Prostate gland (tissue), 2 donors: Measurements from ENCODE around the gene TCF15.

ENCODE experiments used
- POLR2A ChIP-seq: fragments of 450-650 bp; IDR thresholded peaks from one replicate; pipeline ENCODE4 v1.6.1; 2016; ENCODE audit warnings: antibody characterized with exemption, mild to moderate bottlenecking
- TF ChIP-seq, protein P1 (sequence below), 4 experiments: fragments of 200-600 bp in 2 of 4; fragments of 450-650 bp in 2 of 4; sonication (generic) in 2 of 4; IDR thresholded peaks; 1 replicate in 3 of 4; 2 replicates in 1 of 4; pipeline ENCODE4 v1.5.1; 2016 to 2019; ENCODE audit warnings: antibody characterized with exemption in 4 of 4, mild to moderate bottlenecking in 2 of 4, moderate library complexity in 2 of 4

DNA sequence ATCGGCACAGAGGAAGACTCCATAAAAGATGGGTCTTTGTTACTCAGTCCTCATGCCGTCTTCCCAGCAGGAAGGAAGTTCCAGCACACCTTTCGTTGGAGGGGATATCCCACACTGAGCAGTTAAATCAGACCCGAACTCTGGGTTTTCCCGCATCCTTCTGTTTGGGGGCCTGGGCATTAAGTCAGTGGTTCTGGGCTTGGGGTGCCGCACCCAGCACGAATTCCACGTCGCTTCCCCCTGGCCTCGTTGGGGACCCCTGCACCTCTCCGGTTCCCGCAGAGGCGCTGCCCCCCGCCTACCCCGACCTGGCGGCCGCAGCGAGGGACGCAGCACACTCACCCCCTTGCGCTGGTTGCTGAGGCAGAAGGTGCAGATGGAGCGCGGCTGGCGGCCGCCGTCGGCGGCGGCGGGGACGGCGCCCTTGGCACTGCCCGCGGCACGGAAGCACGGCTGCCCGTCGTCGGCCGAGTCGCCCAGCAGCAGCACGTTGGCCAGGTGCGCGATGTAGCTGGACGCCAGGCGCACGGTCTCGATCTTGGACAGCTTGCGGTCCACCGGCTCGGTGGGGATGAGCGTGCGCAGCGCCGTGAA, 641 bp downstream of the TCF15 start:
- no peak for TF ChIP-seq POLR2A
- TF ChIP-seq, protein P1, sequence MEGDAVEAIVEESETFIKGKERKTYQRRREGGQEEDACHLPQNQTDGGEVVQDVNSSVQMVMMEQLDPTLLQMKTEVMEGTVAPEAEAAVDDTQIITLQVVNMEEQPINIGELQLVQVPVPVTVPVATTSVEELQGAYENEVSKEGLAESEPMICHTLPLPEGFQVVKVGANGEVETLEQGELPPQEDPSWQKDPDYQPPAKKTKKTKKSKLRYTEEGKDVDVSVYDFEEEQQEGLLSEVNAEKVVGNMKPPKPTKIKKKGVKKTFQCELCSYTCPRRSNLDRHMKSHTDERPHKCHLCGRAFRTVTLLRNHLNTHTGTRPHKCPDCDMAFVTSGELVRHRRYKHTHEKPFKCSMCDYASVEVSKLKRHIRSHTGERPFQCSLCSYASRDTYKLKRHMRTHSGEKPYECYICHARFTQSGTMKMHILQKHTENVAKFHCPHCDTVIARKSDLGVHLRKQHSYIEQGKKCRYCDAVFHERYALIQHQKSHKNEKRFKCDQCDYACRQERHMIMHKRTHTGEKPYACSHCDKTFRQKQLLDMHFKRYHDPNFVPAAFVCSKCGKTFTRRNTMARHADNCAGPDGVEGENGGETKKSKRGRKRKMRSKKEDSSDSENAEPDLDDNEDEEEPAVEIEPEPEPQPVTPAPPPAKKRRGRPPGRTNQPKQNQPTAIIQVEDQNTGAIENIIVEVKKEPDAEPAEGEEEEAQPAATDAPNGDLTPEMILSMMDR (IDR thresholded peaks at IDR 0.05), result no peak
